Cerebellar nuclear complex (tissue), 1 donor: ENCODE measurements around the gene PRELID3B.

Experiments used
- DNase-seq, 2 experiments: peaks; one replicate each; lab custom pipeline; 2025; lab: John Stamatoyannopoulos, UW

Gene PRELID3B

GRCh38 chr20:59010321-59010994, 32.1 kb downstream of the PRELID3B start:
- DNase-seq: no peak

GRCh38 chr20:59008715-59009336, 33.8 kb downstream of the PRELID3B start:
- no peak for DNase-seq

GRCh38 chr20:59007665-59008511, 34.7 kb downstream of the PRELID3B start:
- no peak for DNase-seq

- DNase-seq: no peak
Observed at GRCh38 chr20:59006864-59007664, 35.5 kb downstream of the PRELID3B start, which contains the start of gene CTSZ. Gene CTSZ, minus strand, starts transcription at chr20:59007254. Its CDS starts 126 bp downstream, at chr20:59007128.

DNA sequence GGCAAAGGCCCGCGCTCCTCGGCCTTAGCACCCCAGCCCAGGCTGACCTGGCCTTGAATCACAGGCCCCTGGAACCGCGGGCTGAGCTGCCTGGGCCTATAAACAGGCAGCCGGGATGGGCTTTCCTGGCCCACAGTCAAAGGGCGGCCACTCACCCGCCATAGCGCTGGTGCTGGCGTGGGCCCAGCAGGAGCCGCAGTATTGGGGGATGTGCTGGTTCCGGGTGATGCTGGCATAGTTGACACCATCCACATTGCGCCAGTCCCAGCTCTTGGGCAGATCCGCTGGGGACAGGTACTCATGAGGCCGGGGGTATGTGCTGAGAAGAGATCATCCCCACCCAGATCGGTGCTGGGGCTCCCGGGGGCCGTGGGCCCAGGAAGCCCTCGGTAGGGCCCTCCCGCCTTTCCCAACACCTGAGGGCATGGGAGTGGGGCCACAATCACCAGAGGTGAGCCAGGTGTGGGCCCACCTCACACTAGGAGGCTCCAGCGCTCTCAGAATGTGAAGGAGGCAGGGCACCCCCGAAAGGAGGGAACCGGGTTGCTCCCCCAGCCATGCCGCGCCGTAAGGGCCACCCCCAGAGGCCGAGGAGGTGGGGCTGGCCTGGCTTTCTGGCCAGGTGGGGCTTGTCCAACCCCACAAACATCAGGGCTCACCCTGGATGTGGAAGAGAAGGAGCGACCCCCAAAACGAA, 36.3 kb downstream of the PRELID3B start:
- no peak for DNase-seq

- no peak for DNase-seq
Observed at GRCh38 chr20:59005523-59006166, 36.9 kb downstream of the PRELID3B start.

DNA sequence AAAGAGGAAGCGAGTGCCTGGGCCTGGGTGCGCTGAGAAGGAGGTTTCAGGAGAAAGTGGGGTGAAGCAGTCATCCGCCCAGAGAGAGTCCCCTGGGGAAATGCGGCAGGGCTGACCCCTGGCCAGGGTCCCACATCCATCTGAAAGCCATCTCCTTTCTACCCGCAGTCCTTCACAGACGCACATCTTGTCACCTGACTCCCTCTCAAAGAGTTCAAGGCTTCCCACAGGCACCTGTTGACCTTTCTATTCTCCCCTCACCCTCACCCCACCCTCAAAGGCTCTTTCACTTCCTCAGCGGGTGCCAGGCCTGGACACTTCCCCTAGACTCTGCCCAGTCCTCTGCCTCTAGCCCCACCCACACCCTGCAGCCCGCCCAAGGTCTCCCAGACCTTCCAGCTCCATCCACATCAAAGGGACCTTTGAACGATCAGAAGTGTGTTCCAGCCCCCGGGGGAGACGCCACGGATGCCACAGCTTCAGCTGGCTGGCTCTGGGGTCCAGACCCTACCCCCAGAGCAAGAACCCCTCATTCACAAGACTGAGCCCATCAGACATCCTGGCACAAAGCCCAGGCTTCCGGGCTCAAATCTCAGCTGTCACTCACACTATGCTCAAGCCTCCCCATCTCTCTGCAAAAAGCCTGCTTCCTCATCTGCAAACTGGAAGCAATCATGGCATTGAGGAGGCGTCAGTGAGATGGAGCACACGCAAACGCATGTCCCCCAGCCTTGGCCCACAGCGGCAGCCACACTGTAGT, 37.6 kb downstream of the PRELID3B start:
- no peak for DNase-seq

DNA sequence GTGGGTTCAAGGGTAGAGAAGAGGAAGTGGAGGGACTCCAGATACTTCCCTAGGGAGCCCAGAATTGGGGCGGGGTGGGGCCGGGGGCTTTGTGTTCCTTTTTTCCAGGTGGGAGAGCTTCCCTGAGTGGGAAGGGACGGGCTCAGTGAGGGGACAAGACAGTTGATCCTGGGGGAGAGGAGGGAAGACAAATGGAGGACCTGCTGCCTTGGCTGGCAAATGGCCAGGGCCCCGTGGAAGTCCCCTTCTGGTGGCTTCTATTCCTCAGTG, 38.2 kb downstream of the PRELID3B start:
- DNase-seq: no peak

DNA sequence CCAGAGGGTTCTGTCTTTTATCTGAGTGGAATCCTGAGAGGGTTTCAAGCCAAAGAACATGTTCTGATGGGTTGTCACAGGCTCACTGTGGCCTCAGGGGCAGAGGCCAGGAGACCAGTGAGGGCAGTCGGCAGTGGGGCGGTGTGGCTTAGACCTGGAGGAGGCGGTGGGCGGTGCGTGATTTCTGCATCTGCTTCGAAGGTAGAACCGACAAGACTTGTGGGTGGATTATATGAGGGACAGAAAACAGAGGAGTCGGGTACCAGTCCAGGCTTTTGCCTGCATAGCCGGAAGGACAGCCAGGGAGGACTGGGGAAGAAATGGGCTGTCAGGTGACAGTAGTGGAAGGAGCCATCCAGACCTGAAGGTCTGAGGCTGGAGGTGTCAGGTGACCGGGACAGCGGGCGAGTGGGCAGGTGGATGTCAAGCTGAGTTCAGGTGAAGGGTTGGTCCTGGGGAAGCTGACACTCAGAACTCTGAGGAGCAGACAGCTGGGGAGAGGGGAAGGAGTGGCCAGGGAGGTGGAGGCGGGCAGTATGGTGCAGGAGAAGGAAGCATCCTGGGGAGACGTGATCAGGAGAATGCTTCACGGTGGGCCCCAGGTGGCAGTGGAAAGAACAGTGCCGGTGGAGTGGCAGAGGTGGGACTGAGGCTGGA, 38.6 kb downstream of the PRELID3B start:
- DNase-seq: no peak

GRCh38 chr20:59002874-59003399, 39.6 kb downstream of the PRELID3B start:
- no peak for DNase-seq

- DNase-seq: no peak
Observed at GRCh38 chr20:59002388-59002787, 40.2 kb downstream of the PRELID3B start.

DNA sequence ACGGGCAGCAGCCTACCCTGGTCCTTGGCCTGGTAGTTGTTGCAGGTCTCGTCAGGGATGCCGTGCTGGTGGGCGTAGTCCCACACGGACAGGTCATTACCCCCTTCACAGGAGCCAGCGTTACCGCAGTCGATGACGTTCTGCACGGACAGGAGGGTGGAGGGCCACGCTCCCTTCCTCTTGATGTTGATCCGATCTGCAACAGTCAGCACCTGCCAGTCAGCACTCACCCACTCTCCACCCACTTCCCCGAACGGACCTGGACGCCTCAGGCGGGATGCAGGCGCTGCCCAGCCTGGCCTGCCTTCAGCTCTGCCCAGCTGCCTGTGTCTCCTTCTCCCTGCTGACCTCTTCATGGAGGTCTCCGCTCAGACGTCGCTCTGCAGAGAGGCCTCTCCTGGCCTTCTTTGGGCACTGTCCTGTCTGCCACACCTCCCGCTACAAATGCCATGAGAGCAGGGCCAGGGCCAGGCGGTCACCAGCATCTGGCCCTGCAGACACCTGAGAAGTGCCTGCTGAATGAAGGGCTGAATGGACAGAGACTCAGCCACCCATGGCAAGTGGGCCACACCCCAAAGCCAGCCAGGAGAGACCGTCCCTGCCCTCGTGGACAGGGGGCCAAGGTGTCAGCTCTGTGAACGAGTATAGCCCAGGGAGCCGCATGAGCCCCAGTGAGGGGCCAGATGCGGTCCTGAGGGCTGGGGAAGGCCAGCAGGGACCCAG, 41.0 kb downstream of the PRELID3B start:
- no peak for DNase-seq

GRCh38 chr20:59001068-59001448, 41.5 kb downstream of the PRELID3B start:
- DNase-seq: no peak

DNA sequence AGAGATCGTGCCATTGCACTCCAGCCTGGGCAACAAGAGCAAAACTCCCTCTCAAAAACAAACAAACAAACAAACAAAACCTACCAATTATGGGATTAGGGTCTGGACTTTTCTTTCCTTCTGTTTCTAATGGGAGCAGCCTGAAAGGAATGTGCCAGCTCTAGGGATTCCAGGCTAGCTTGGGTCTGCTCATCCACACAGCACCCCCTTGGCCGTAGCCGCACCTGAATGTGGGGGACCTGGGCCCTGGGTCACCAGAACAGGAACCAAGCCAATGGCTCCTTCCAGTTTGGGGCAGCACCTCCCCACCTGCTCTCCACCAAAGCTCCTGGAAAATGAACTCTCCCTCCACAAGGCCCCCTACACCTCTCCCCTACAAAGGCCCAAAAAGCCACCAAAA, 42.3 kb downstream of the PRELID3B start:
- no peak for DNase-seq

DNA sequence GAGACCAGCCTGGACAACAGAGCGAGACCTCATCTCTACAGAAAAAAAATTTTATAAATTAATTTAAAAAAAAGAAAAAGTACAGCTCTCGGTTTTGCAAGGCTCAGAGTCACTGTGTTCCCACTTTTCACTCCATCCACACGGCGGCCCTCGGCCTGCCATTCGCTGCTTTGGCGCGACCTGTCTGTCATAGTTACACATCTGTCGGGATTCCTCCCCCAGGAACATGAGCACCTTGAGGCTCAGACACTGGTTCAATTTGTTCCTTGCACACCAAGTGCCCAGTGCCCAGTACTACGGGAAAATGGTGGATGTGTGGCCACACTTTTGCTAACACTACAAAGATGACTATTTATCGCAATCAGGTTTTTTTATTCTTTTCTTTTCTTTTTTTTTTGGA, 43.9 kb downstream of the PRELID3B start:
- no peak for DNase-seq

GRCh38 chr20:58997141-58997770, 45.3 kb downstream of the PRELID3B start:
- no peak for DNase-seq

DNA sequence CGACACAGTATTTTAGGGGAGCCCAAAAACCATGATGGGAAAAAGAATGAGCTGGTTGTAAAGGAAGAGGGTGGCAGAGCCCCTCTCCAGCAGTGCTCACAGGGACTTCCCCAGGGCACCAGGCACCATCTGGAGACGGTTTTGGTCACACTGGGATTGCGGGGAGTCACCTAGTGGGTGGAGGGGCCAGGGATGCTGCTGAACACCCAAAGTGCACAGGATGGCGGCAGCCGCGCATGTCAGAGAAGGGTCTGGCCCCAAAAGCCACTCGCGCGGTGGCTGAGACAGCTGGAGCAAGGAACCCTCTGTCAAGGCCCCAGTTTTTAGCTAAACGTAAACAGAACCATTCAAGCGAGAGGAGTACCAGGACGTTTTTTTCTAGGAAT, 46.4 kb downstream of the PRELID3B start:
- no peak for DNase-seq

DNA sequence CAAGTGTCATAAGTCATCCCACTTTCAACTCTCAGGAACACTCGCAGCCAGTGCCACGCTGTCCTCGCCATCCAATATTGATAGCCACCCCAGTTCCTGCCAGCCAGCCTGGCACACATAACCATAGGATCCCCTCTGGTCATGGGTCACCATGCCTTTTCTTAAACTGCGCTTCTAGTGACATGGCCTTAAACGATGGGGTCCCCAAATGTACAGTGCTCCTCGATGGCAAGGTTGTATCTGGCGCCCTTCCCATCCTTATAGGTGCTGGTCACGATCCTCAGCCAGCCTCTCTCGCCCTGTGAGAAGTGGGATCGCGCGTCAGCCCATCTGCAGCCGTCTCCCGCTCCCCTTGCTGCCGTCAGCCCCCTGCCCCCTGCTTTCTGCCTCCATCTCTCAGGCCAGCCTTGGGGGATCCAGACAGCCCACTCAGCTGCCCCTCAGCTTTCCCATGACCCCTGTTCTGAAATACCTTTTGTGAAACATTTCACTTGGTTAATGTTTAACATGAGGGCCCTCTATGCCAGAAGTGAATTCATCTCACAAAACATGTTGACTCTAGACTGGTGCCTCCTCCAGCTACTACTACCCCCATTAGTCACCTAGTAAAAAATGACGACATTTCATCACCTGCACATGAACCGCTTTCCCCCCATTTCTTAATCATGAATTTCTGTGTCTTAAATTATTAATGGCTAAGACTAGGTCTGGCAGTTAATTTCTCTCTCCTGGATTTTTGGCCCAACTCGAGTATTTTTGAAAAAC, 46.9 kb downstream of the PRELID3B start:
- DNase-seq: no peak
